ENCODE results near the gene ALMS1.
"Not testable (repeated sequence)": the region's sequence is repeated elsewhere in the genome, so short reads cannot be mapped to it uniquely, and the experiment has no call there.

ALMS1 gene

GRCh38 chr2:73530773-73531172 is 145.1 kb downstream of the ALMS1 start:
- not testable (repeated sequence) for DNase-seq

- no peak for DNase-seq
Observed at GRCh38 chr2:73532381-73532780, 146.7 kb downstream of the ALMS1 start.

GRCh38 chr2:73536133-73536840 is 150.7 kb downstream of the ALMS1 start:
- DNase-seq = no peak

GRCh38 chr2:73560875-73561274 is 175.2 kb downstream of the ALMS1 start:
- DNase-seq = peak; percentile 51

- no peak for DNase-seq
Observed at GRCh38 chr2:73561422-73561821, 175.8 kb downstream of the ALMS1 start.

GRCh38 chr2:73564986-73565385 is 179.3 kb downstream of the ALMS1 start:
- no peak for DNase-seq

- DNase-seq = no peak
Observed at GRCh38 chr2:73566288-73566878, 180.7 kb downstream of the ALMS1 start.

GRCh38 chr2:73575261-73575660 is 189.6 kb downstream of the ALMS1 start:
- DNase-seq = no peak

GRCh38 chr2:73582364-73582763 is 196.7 kb downstream of the ALMS1 start:
- no peak for DNase-seq

- peak; percentile 86 for DNase-seq
Observed at GRCh38 chr2:73588177-73588576, 202.5 kb downstream of the ALMS1 start.

- DNase-seq = no peak
Observed at GRCh38 chr2:73593680-73594079, 208.0 kb downstream of the ALMS1 start.

GRCh38 chr2:73594251-73594650 is 208.6 kb downstream of the ALMS1 start:
- no peak for DNase-seq

- DNase-seq = no peak
Observed at GRCh38 chr2:73601780-73602179, 216.1 kb downstream of the ALMS1 start.

GRCh38 chr2:73603099-73603588 is 217.5 kb downstream of the ALMS1 start:
- not testable (repeated sequence) for DNase-seq

GRCh38 chr2:73604589-73604988 is 219.0 kb downstream of the ALMS1 start:
- DNase-seq = not testable (repeated sequence)

GRCh38 chr2:73610111-73610510 is 224.5 kb downstream of the ALMS1 start:
- DNase-seq = no peak

GRCh38 chr2:73611193-73611592 is 225.6 kb downstream of the ALMS1 start:
- DNase-seq = no peak

- DNase-seq = no peak
Observed at GRCh38 chr2:73611867-73612266, 226.2 kb downstream of the ALMS1 start.

- no peak for DNase-seq
Observed at GRCh38 chr2:73614105-73614504, 228.5 kb downstream of the ALMS1 start.

GRCh38 chr2:73614997-73615396 is 229.4 kb downstream of the ALMS1 start:
- DNase-seq = no peak

- not testable (repeated sequence) for DNase-seq
Observed at GRCh38 chr2:73619925-73620324, 234.3 kb downstream of the ALMS1 start.

GRCh38 chr2:73624036-73624435 is 238.4 kb downstream of the ALMS1 start:
- DNase-seq = not testable (repeated sequence)

- not testable (repeated sequence) for DNase-seq
Observed at GRCh38 chr2:73624625-73625024, 239.0 kb downstream of the ALMS1 start.

- DNase-seq = not testable (repeated sequence)
Observed at GRCh38 chr2:73626237-73626636, 240.6 kb downstream of the ALMS1 start.

GRCh38 chr2:73628493-73628892 is 242.9 kb downstream of the ALMS1 start:
- not testable (repeated sequence) for DNase-seq
